Mesenchymal stem cell (in vitro differentiated cells and primary cell): Measurements from ENCODE around the gene CCDC144A. TPM values are rescaled to one million over a fixed set of nuclear protein-coding genes. Genes with fewer than 3 reads are reported as not detected.
"Not testable (repeated sequence)": the region's sequence is repeated elsewhere in the genome, so short reads cannot be mapped to it uniquely, and the experiment has no call there.

ENCODE experiments used
- DNase-seq: peaks from one replicate; pipeline ENCODE4 v3.0.0-alpha.2; 2013
- H2AFZ ChIP-seq: one replicate; pipeline ENCODE4 v1.6.1; 2013; ENCODE audit warnings: low read depth, mild to moderate bottlenecking, control low read depth, inconsistent platforms, low read length, moderate library complexity
- H2AK5ac ChIP-seq: 2 replicates; pipeline ENCODE4 v1.6.1; 2013; ENCODE audit warnings: low read length, moderate library complexity, mild to moderate bottlenecking, inconsistent platforms; ENCODE audit not compliant: severe bottlenecking
- H2BK120ac ChIP-seq: one replicate; pipeline ENCODE4 v1.6.1; 2013; ENCODE audit warnings: low read depth, mild to moderate bottlenecking, inconsistent platforms, low read length, moderate library complexity
- H2BK12ac ChIP-seq, 2 experiments: one replicate each; pipeline ENCODE4 v1.6.1; 2013; ENCODE audit warnings: inconsistent platforms in 2 of 2, low read length in 2 of 2, mild to moderate bottlenecking in 2 of 2, moderate library complexity in 2 of 2, control low read depth in 1 of 2
- H2BK15ac ChIP-seq: one replicate; pipeline ENCODE4 v1.6.1; 2013; ENCODE audit warnings: mild to moderate bottlenecking, low read depth, inconsistent platforms; ENCODE audit not compliant: poor library complexity, severe bottlenecking
- H2BK5ac ChIP-seq: 2 replicates; pipeline ENCODE4 v1.6.1; 2013; ENCODE audit warnings: low read depth, mild to moderate bottlenecking, low read length, control low read depth, inconsistent platforms; ENCODE audit not compliant: poor library complexity, severe bottlenecking
- H3K14ac ChIP-seq, 2 experiments: one replicate each; pipeline ENCODE4 v1.6.1; 2013; ENCODE audit warnings: inconsistent platforms in 2 of 2, low read length in 2 of 2, control low read depth in 1 of 2, mild to moderate bottlenecking in 1 of 2, moderate library complexity in 1 of 2
- H3K18ac ChIP-seq, 2 experiments: one replicate each; pipeline ENCODE4 v1.6.1; 2013; ENCODE audit warnings: inconsistent platforms in 2 of 2, low read length in 2 of 2, control low read depth in 1 of 2, low read depth in 1 of 2, mild to moderate bottlenecking in 1 of 2
- H3K23ac ChIP-seq, 2 experiments: one replicate each; pipeline ENCODE4 v1.6.1; 2013; ENCODE audit warnings: inconsistent platforms in 2 of 2, low read length in 2 of 2, mild to moderate bottlenecking in 2 of 2, moderate library complexity in 2 of 2, control low read depth in 1 of 2
- H3K27ac ChIP-seq: 2 replicates; pipeline ENCODE4 v1.5.1; 2013; ENCODE audit warnings: mild to moderate bottlenecking, moderate library complexity, low read length, control low read depth, inconsistent platforms; ENCODE audit not compliant: poor library complexity, severe bottlenecking
- H3K27me3 ChIP-seq, 2 experiments: 2 replicates each; pipeline versions ENCODE4 v1.6.1 to v1.7.0; 2013; ENCODE audit warnings: low read length in 2 of 2, mild to moderate bottlenecking in 2 of 2, moderate library complexity in 2 of 2, control low read depth in 1 of 2, inconsistent platforms in 1 of 2; ENCODE audit not compliant: control insufficient read depth in 1 of 2, insufficient read depth in 1 of 2
- H3K36me3 ChIP-seq, 2 experiments: 2 replicates each; pipeline versions ENCODE4 v1.6.1 to v1.7.0; 2013; ENCODE audit warnings: low read length in 2 of 2, control low read depth in 1 of 2, inconsistent platforms in 1 of 2, low read depth in 1 of 2, mild to moderate bottlenecking in 1 of 2; ENCODE audit not compliant: insufficient read depth in 2 of 2, control insufficient read depth in 1 of 2
- H3K4ac ChIP-seq, 2 experiments: one replicate each; pipeline ENCODE4 v1.6.1; 2013; ENCODE audit warnings: inconsistent platforms in 2 of 2, low read length in 2 of 2, mild to moderate bottlenecking in 2 of 2, moderate library complexity in 2 of 2, control low read depth in 1 of 2, low read depth in 1 of 2
- H3K4me1 ChIP-seq: 2 replicates; pipeline ENCODE4 v1.6.1; 2013; ENCODE audit warnings: low read depth, low read length, control low read depth; ENCODE audit not compliant: control insufficient read depth, insufficient read depth
- H3K4me2 ChIP-seq: 2 replicates; pipeline ENCODE4 v1.6.1; 2013; ENCODE audit warnings: low read length, mild to moderate bottlenecking, inconsistent platforms; ENCODE audit not compliant: poor library complexity, severe bottlenecking
- H3K4me3 ChIP-seq, 2 experiments: 2 replicates each; pipeline versions ENCODE4 v1.5.1 to v1.7.0; 2013; ENCODE audit warnings: low read length in 2 of 2, mild to moderate bottlenecking in 2 of 2, control low read depth in 1 of 2, low read depth in 1 of 2; ENCODE audit not compliant: insufficient read depth in 1 of 2
- H3K79me1 ChIP-seq: replicated peaks from 2 replicates; pipeline ENCODE4 v1.6.1; 2013; ENCODE audit warnings: mild to moderate bottlenecking, control low read depth, low read length, inconsistent platforms; ENCODE audit not compliant: poor library complexity, severe bottlenecking
- H3K9ac ChIP-seq: 2 replicates; pipeline ENCODE4 v1.7.0; 2013; ENCODE audit warnings: mild to moderate bottlenecking, low read length, moderate library complexity
- H3K9me3 ChIP-seq: 2 replicates; pipeline ENCODE4 v1.7.0; 2013; ENCODE audit warnings: mild to moderate bottlenecking, low read length; ENCODE audit not compliant: control insufficient read depth
- H4K8ac ChIP-seq: one replicate; pipeline ENCODE4 v1.6.1; 2013; ENCODE audit warnings: inconsistent platforms, mild to moderate bottlenecking, low read length, moderate library complexity
- H4K91ac ChIP-seq: one replicate; pipeline ENCODE4 v1.6.1; 2013; ENCODE audit warnings: mild to moderate bottlenecking, low read length, inconsistent platforms
- WGBS: methylation state at CpG from one replicate; pipeline ENCODE4 v1.1.7; 2013; ENCODE audit warnings: mixed read lengths; 5-methylcytosine and 5-hydroxymethylcytosine counted together
- polyA plus RNA-seq, 2 experiments: library from polyadenylated mRNA; stranded (reverse); fragments of 200-250 nt; gene quantifications; one replicate each; pipeline ENCODE4 v1.2.3, GENCODE V29; 2013

CCDC144A gene
- polyA plus RNA-seq (2013, experiment 1 of 2), result 0.04 TPM
- polyA plus RNA-seq (2013, experiment 2 of 2), result 0.04 TPM

DNA sequence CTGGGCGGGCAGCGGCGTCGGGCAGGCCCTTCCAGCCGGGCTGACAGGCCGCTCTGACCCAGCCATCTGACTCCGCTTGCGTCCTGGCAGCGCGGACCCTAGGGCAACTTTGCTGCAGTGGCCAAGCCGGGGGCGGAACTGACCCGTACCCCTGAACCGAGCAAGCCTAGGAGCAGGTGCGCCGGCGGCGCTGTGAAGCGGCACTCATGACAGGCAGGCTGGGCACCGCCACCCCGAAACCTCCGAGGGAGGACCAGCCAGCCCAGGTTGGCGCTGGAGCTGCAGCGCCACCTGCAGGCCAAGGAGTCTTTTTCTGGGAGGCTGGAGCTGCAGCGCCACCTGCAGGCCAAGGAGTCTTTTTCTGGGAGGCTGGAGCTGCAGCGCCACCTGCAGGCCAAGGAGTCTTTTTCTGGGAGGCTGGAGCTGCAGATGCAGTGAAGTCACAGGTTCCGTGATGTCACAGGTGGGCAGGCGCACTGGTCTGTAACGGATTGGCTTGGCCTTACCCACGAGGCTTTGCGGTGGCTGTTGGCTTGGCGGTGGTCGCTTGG is at the start of gene CCDC144A:
Gene CCDC144A (plus strand): TSS at position 511 of the 551 bp plus-strand sequence. CDS start 160 bp downstream, outside the sequence.
- H3K36me3 ChIP-seq, H3K4me1 ChIP-seq, H3K4ac ChIP-seq, DNase-seq, H2BK120ac ChIP-seq, H3K23ac ChIP-seq, H2BK12ac ChIP-seq, H3K9me3 ChIP-seq, H4K91ac ChIP-seq, H3K27me3 ChIP-seq, H3K79me1 ChIP-seq, H3K27ac ChIP-seq, H2BK5ac ChIP-seq, H2AK5ac ChIP-seq, H2BK15ac ChIP-seq, H3K4me3 ChIP-seq, H3K18ac ChIP-seq, H3K4me2 ChIP-seq, H3K14ac ChIP-seq, H3K9ac ChIP-seq, H4K8ac ChIP-seq: not testable (repeated sequence)
- 90% methylated on average over 29 of the region's 33 CpGs for WGBS
- H2AFZ ChIP-seq, result peak within 1 kb of the TSS; percentile 4

GRCh38 chr17:16649585-16649984 is 40.5 kb upstream of the CCDC144A start:
- Histone ChIP-seq H3K27ac (no peak overlapping the region), H3K9me3 (peaks cover 27% of the 10 kb centered on the region), H3K4me2 (no peak overlapping the region), H3K79me1 (peaks cover 18% of the 10 kb centered on the region), H2BK5ac (no peak overlapping the region), H3K27me3 (no peaks in the 10 kb centered on the region), H3K23ac (no peak overlapping the region), H4K91ac (no peak overlapping the region), H3K4me1 (no peaks in the 10 kb centered on the region), H2BK15ac (no peak overlapping the region), H3K36me3 (peaks cover 7 to 51% of the 10 kb centered on the region in 2 experiments), H3K4ac (no peak overlapping the region), H2BK120ac (no peak overlapping the region), H2AFZ (no peak overlapping the region), H4K8ac (no peak overlapping the region), H3K14ac (no peak overlapping the region), H3K9ac (no peak overlapping the region), H2BK12ac (no peak overlapping the region), H2AK5ac (no peak overlapping the region), H3K18ac (no peak overlapping the region), H3K4me3 (no peak overlapping the region)
- DNase-seq, result no peak
- WGBS, result 93% methylated on average over 3 of the region's 3 CpGs

DNA sequence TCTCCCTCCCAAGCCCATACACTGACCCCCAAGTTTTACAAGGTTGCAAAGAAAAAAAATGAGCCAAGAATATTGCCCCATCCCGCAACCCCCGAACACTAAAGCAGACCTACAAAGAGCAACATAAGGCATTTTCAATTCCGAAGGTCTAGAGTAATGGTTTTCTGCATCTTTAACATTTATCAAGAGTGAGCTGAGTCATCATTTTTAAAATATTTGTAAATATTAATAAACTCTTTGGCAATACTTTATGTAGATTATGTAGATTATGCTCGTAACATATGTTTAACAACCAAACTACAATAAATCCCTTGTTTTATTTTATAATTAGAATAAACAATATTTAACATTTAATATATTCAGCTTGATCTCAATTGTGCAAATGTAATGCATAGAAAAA is 37.8 kb upstream of the CCDC144A start:
- Histone ChIP-seq H3K4ac (no peak overlapping the region), H2BK15ac (no peak overlapping the region), H2BK5ac (no peak overlapping the region), H3K23ac (no peak overlapping the region), H3K79me1 (peaks cover 15% of the 10 kb centered on the region), H2BK120ac (no peak overlapping the region), H3K27me3 (no peaks in the 10 kb centered on the region), H4K91ac (no peak overlapping the region), H4K8ac (no peak overlapping the region), H3K4me3 (peak overlapping the region in 1 of 2 experiments; percentile 85), H2AK5ac (no peak overlapping the region), H3K27ac (no peak overlapping the region), H3K9me3 (peaks cover 10% of the 10 kb centered on the region), H2BK12ac (no peak overlapping the region), H3K18ac (no peak overlapping the region), H3K4me1 (no peaks in the 10 kb centered on the region), H3K9ac (peak overlapping the region; percentile 88), H3K36me3 (peaks cover 3 to 29% of the 10 kb centered on the region in 2 experiments), H2AFZ (no peak overlapping the region), H3K4me2 (no peak overlapping the region), H3K14ac (no peak overlapping the region)
- no CpG with 5 or more reads among the region's 4 CpGs for WGBS
- DNase-seq, result no peak

DNA sequence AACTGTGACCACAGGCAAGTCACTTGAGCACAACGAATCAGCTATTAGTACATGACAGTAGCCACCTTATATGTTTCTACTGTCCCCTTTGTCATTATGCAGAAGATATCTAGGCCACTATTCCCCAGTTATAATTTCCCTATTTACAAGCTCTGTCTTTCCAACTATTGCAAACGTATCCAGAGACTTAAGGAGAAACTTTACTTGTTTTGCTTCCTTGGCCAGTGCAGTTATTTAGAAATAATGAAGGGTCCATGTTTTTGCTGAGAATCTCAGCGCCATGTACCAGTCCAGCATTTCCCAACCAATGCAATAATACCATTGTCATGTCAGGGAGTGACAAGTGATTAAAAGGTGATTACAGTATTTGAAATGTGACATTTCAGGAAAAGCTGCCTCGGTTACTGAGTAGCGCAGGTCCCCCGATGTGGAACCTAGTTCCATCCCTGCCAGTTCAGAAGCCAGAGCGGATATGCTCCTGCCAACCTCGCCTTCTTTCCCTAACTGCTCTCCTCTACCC is 37.1 kb upstream of the CCDC144A start:
- peak overlapping the region; percentile 71 for H4K91ac ChIP-seq
- WGBS, result 33% methylated on average over 7 of the region's 8 CpGs
- no peak overlapping the region for H2BK15ac ChIP-seq
- H2BK120ac ChIP-seq, result peak overlapping the region; percentile 51
- H3K18ac ChIP-seq, result peak overlapping the region; percentile 94 to 96
- H3K23ac ChIP-seq, result no peak overlapping the region
- no peaks in the 10 kb centered on the region for H3K4me1 ChIP-seq
- H2BK5ac ChIP-seq, result no peak overlapping the region
- peak overlapping the region; percentile 88 for H3K9ac ChIP-seq
- H3K4me2 ChIP-seq, result peak overlapping the region; percentile 54
- peak overlapping the region; percentile 92 for H4K8ac ChIP-seq
- H3K9me3 ChIP-seq, result peaks cover 8% of the 10 kb centered on the region
- H3K27ac ChIP-seq, result peak overlapping the region; percentile 67
- H3K4ac ChIP-seq, result peak overlapping the region in 1 of 2 experiments; percentile 99
- H2BK12ac ChIP-seq, result no peak overlapping the region
- H3K36me3 ChIP-seq, result peaks cover 2 to 24% of the 10 kb centered on the region in 2 experiments
- H3K14ac ChIP-seq, result peak overlapping the region in 1 of 2 experiments; percentile 66
- DNase-seq, result peak; percentile 14
- H3K27me3 ChIP-seq, result no peaks in the 10 kb centered on the region
- peaks cover 14% of the 10 kb centered on the region for H3K79me1 ChIP-seq
- H2AFZ ChIP-seq, result peak overlapping the region; percentile 96
- no peak overlapping the region for H2AK5ac ChIP-seq
- peak overlapping the region; percentile 85 for H3K4me3 ChIP-seq
